NCI-H345 (cell line): ENCODE data around the gene SRPK1.

Experiments
- DNase-seq: peaks from one replicate; lab custom pipeline; 2025; lab: John Stamatoyannopoulos, UW

The SRPK1 gene

GRCh38 chr6:35817515-35817914 is 103.4 kb downstream of the SRPK1 start:
- no peak for DNase-seq

GRCh38 chr6:35811699-35811995 is 109.3 kb downstream of the SRPK1 start:
- DNase-seq: no peak

GRCh38 chr6:35810971-35811698 is 109.8 kb downstream of the SRPK1 start:
- DNase-seq: no peak

- no peak for DNase-seq
Observed at GRCh38 chr6:35809809-35810208, 111.1 kb downstream of the SRPK1 start.

GRCh38 chr6:35808688-35809087 is 112.2 kb downstream of the SRPK1 start:
- peak; percentile 94 for DNase-seq

- DNase-seq: peak; percentile 80
Observed at GRCh38 chr6:35804996-35805736, 115.7 kb downstream of the SRPK1 start, which contains the start of gene LHFPL5. LHFPL5 (plus strand) TSS chr6:35805352; CDS start chr6:35805671, 319 bp downstream.

- DNase-seq: no peak
Observed at GRCh38 chr6:35801148-35801547, 119.8 kb downstream of the SRPK1 start.

GRCh38 chr6:35798706-35799105 is 122.2 kb downstream of the SRPK1 start:
- DNase-seq: no peak

GRCh38 chr6:35797837-35798526 is 122.9 kb downstream of the SRPK1 start:
- no peak for DNase-seq

- no peak for DNase-seq
Observed at GRCh38 chr6:35796236-35796635, 124.7 kb downstream of the SRPK1 start.

- DNase-seq: no peak
Observed at GRCh38 chr6:35795453-35796071, 125.3 kb downstream of the SRPK1 start.

GRCh38 chr6:35794536-35795452 is 126.1 kb downstream of the SRPK1 start:
- DNase-seq: no peak

GRCh38 chr6:35790683-35791082 is 130.2 kb downstream of the SRPK1 start:
- DNase-seq: no peak

- no peak for DNase-seq
Observed at GRCh38 chr6:35788423-35788982, 132.4 kb downstream of the SRPK1 start.

GRCh38 chr6:35787266-35788218 is 133.4 kb downstream of the SRPK1 start:
- no peak for DNase-seq

GRCh38 chr6:35786810-35787209 is 134.1 kb downstream of the SRPK1 start:
- no peak for DNase-seq

- DNase-seq: no peak
Observed at GRCh38 chr6:35786272-35786671, 134.6 kb downstream of the SRPK1 start.

- no peak for DNase-seq
Observed at GRCh38 chr6:35784200-35784599, 136.7 kb downstream of the SRPK1 start.
